ENCODE measurements around the gene SH2D6.
"Not testable (repeated sequence)": the region's sequence is repeated elsewhere in the genome, so short reads cannot be mapped to it uniquely, and the experiment has no call there.

SH2D6 gene

GRCh38 chr2:85398426-85399182 is 19.9 kb upstream of the SH2D6 start:
- DNase-seq = no peak

DNA sequence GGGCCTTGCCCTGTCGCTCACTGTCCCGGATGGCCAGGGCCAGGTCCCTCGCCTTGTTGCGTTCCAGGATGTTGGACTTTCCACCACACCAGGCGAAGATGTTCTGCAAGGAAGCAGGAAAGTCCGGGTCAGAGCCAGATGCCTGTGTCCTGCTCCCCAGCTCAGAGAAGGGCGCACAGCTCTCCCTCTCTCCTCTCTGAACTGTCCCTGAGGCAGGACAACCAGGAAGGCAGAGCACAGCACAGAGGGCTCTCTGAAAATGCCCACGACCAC is 19.4 kb upstream of the SH2D6 start:
- no peak for DNase-seq

DNA sequence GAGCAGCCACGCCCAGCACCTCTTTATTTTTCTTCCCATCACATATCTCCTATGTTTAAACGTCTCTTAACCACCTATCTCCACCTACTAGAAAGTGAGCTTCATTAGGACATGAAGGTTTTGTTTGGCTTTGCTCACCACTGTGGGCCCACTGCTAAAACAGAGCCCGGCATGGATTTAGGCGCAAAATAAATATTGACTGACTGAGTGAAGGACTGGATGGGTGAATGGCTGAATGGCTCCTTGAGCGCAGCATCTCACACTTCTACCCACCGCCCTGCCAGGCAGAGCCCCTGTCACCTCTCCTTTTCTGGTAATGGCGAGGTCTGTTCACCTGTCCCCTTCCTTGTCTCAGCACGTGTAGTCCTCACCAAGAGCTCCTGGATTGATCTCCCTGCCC is 18.5 kb upstream of the SH2D6 start:
- DNase-seq = no peak

DNA sequence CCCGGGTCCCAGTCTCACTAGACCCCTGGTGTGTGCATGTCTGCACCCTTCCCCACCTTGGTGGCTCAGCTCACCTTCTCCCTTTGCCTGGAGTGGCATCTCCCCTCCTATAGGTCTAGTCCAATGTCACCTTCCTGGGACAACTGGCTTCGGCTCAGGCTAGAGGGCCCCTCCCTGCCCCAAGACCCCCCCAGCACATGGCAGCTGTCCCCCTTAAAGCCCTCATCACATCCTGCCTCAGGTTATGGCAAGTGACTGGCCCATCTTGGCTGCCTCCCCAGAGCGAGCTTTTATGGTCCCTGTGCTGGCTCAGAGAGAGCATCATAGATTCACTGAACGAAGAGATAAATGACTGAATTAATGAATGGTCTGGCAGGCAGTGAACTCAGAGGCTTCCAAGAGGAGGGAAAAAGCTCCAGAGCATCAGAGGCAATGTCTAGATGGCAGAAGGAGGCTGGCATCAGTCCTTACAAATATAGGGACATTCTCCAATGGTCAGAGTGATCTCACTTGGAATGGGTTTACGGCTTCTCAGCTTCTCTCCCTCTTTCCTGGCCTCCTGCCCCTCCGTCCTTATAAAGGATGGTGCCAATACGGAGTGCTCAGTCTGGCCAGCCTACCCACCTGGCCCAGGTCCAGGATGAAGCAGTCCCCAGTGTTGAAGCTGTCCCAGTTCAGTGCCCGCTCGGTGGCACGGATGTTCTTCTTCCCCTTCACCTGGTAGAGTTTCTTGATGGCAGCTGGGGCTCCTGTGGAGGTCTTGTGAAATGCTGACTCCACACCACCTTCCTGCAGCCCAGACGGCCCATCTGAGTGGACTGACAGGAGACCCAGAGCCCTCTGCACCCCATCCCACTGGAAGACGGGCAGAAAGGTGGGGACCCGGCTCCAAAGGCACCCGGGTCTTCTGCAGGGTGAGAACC is 17.7 kb upstream of the SH2D6 start:
- DNase-seq = no peak

DNA sequence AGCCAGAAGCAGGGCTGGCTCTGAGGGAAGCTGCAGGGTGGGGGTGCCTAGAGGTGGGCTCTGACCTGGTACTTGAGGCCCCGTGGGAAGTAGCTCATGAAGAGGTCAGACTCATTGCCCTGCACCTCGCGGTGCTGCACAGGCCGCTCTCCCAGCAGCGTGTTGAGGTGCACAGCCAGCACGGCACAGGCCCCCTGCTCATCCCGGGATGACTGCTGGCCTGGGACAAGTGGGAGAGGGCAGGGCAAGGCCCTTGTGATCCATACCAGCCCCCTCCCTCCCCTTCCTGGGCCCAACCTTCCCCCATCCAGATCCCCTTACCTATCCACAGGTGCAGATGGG is 17.1 kb upstream of the SH2D6 start:
- no peak for DNase-seq

GRCh38 chr2:85401844-85402243 is 16.7 kb upstream of the SH2D6 start:
- no peak for DNase-seq

- DNase-seq = peak; percentile 70
Observed at GRCh38 chr2:85405201-85406059, 13.1 kb upstream of the SH2D6 start.

DNA sequence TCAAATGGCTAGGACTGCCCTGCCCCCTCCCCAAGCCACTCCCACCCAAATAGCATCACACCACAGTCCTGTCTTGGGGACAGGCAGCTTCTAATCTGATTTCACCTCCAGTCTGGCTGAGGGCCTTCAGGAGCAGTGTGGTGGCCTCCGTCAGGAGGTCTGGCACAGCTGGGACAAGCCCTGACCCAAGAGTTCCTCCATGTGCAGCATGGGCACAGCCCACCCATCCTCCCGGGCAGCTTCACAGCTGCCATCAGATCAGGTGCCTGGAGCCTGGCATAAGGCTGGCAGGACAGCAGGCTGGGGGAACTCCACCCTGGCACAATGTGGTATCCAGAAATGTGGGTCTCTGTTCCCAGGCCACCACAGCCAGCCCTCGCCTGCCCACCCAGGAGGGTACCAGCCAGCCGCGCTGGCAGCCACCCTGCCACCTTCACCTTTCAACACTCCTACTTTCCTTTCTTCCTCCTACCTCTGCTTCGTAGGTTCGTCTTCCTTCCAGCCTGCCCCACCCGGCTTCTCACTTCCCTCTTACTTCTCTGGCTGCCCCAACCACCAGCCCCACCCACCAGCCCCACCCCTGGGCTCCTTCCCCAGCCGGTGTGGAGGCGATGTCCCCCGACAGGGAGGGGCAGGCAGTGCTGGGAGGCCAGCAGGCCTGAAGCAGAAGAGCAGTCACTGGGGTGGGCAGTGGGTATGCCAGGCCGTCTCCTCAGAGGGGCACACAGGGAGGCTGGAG is 8.5 kb upstream of the SH2D6 start, which contains the start of gene CAPG:
Gene CAPG (minus strand): TSS at position 522 of the 739 bp plus-strand sequence. CDS start 8,221 bp downstream, outside the sequence.
- peak; percentile 68 for DNase-seq

DNA sequence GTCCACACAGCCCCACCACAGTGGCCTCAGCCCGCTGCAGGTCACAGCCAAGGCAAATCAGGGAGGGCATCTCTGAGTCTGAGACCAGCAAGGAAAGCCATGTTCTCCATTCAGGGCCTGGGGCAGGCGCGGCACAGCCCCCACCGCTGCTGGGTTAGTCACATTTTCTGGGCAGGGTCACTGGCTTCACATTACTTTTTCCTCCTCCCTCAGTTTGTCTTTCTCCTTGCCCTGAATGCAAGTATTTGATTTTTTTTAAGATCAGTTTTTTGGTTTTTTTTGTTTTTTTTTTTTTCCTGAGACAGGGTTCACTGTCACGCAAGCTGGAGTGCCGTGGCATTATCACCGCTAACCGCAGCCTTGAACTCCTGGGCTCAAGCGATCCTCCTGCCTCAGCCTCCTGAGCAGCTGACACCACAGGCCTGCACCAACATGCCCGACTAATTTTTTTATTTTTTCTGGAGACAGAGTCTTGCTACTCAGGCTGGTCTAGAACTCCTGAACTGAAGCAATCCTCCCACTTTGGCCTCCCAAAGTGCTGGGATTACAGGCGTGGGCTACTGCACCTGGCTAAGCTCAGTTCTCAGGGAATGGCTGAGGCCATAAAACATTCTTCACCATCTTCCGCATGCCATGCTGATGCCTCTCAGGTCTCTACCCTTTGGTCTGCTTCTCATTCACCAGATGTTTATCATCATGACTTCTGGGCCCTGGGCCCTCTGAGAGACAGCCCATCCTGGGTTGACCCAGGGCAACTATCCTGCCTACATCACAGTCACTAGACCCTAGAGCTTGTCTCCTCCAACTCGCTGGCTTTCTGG is 7.7 kb upstream of the SH2D6 start:
- no peak for DNase-seq

- no peak for DNase-seq
Observed at GRCh38 chr2:85411405-85411748, 7.1 kb upstream of the SH2D6 start.

DNA sequence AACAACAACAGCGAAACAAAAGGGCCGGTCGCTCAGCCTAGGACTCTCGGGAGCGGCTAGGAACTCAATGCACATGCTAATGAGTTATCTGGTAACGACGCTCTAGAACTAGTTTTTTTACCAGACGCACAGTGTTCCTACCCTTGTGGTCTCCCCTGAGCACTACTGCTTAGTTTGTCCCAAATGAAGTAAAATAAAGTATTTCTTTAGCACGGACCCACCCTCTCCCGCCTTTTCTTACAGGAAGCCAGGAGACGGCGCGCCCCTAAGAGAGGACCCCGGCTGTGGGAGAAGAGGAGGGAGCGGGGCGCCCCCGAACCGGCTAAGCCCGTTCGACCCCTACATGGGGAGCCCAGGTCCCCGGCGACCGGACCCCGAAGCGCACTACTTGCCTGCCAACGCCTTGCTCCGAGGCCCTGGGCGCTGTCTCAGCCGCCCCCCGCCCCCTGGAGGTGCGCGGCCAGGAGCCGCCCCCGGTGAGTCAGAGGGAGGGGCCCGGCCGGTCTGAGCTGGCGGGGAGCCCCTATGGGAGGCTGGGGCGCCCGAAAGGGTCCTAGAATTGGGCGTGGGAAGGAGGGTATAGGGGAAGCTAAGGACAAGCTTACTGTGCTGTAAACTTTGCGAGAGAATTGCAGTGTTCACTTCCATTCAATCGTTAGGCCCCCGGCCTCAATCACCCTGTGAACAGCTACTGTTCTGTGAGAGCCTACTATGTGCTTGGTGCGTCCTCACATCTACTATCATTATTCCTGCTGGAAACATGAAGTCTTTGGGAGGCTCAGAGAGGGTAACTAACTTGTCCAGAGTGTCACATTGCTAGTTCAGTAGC is 4.7 kb upstream of the SH2D6 start:
- peak; percentile 38 for DNase-seq

DNA sequence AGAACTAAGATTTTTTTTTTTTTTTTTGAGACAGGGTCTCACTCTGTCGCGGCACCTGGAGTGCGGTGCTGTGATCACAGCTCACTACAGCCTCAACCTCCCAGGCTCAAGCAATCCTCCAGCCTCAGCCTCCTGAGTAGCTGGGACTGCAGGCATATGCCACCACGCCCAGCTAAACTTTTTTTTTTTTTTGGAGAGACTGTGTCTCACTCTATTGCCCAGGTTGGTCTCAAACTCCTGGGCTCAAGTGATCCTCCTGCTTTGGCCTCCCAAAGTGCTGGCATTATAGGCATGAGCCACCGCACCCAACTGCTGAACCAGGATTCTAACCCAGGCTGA is 4.1 kb upstream of the SH2D6 start:
- DNase-seq = not testable (repeated sequence)

DNA sequence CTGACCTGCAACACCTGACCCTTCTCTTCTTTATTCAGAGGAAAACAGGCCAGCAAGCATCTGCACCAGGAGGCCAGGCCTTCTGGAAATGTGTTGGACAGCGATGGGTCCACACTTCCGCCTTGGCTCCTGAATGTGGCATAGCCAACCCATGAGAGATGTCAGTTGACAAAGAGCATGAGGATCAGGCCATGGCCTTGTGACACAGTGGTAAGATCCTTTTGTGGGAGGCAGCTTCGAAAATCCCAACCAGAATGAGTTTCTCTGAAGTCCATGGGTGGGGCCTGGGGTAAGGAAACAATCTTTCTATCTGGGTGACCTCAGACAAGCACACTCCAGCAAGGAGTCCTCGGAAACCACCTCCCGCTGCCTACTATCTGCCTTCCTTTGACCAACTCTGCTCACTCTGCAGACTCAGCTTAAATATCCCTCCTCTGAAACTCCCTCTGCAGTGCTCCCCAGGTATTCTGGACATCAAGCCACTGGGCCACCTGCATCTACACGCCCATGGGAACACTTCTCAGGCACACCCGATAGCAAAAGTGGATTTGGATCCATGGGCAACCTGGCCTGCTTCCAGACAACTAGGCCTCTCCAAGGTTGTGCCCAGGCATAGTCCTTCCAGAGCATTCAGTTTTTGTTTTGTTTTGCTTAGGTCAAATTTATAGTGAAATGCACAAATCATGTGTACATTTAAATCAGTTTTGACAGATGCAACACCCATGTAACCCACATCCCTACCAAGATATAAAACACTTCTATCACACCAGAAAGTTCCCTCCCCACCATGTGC is 3.6 kb upstream of the SH2D6 start:
- no peak for DNase-seq

- no peak for DNase-seq
Observed at GRCh38 chr2:85415980-85416650, 2.4 kb upstream of the SH2D6 start.

GRCh38 chr2:85419009-85419675 is 628 bp downstream of the SH2D6 start:
- no peak for DNase-seq

DNA sequence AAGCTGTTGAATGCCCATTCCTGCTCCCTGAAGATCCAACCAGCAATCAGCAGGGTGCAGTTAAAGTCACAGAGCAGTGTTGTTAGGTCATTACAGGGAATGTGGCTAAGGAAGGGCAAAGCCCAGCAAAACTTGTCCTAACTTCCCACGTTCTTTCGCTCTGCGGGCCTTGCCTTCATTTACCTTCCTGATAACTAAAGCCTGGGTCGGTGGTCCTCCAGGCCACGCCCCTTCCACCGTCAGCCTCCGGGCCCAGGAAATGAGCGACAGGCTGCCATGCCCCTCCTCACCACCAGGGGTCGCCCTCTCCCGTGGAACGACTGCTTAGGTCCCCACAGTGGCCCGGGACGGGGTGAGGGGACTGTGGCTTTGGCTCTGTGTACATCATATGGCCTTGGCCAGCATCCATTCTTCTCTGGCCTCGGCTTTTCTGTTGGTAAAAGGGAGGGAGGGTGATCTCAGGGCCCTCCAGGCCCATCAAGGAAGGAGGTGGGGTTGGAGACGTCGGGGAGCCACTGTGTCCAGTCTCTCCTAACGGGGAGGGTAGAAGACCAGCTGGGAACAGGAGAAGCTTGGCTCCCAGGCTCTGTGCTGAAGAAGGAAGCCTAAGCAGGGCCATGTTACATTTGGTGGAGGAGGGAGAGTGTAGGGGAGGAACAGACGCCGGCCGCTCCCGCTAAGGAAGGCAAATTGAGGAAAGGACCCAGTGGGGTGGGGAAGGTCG is 2.2 kb downstream of the SH2D6 start:
- DNase-seq = peak; percentile 84

DNA sequence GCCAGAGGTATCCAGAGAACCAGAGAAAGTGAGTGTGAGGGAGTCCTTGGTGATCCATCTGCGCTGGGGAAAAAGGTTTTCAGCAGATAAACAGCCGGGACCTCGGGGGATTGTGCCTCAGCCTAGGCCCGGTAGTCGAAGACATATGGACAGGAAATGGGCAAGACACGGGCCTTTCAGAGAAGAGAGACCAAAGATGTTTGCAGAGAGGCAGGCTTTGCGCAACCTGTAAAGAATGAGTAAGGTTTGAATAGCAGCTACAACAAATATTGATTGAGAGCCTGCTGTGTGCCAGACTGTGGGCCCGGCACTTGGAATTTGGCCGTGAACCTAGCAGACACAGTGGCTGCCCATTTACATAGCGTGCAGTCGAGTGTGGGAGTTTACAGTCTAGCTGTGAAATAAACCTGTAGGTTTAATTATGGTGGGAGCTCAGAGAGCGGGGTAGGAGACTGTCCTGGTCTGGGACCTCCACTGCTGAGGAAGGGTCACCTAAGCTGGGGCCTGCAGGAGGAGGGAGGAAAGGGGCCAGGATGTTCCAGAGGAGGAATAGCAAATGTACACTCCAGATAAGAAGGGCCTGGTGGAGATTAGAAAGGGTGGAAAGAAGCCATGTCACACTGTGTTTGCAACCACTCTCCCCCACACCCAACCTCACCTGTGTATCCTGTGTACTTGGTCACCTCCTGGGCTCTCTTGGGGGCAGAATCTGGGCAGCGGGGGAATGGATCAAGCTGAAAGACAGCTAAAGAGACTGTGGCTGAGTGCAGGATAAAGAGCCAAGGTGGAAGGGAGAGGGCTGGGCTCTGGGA is 3.0 kb downstream of the SH2D6 start:
- no peak for DNase-seq

All from CD4-positive, alpha-beta T cell treated with Interferon gamma for 1 hour (primary cell).